ENCODE results near the gene CUL9. TPM values are rescaled to one million over a fixed set of nuclear protein-coding genes. Genes with fewer than 3 reads are reported as not detected.
"Not testable (repeated sequence)": the region's sequence is repeated elsewhere in the genome, so short reads cannot be mapped to it uniquely, and the experiment has no call there.

CUL9 gene
- 37.4 TPM for total RNA-seq
- long read RNA-seq, partial matches to known transcripts = 15 of 23 reads
- long read RNA-seq, other reads (novel, unspliced or antisense) = 7 of 23 reads

- Histone ChIP-seq H3K36me3 (peaks cover 62% of the 10 kb centered on the region), H3K27ac (peak within 1 kb of the TSS; percentile 70), H3K9me3 (no peaks in the 10 kb centered on the region), H3K27me3 (no peaks in the 10 kb centered on the region), H3K4me3 (peak within 1 kb of the TSS; percentile 73), H3K4me1 (peaks cover 14% of the 10 kb centered on the region)
- TF ChIP-seq CTCF (IDR thresholded peaks at IDR 0.05) = no peak
- intact Hi-C loops (cut with DNase I) = no loop called here
- ATAC-seq = peak; percentile 99
- peak; percentile 95 for DNase-seq
Measured at GRCh38 chr6:43181942-43182860, at the start of gene CUL9. TSS of gene CUL9 (plus strand) at chr6:43182196. CDS start at chr6:43184311, 2,115 bp downstream.

GRCh38 chr6:43138267-43138666 is 43.7 kb upstream of the CUL9 start:
- Histone ChIP-seq H3K4me3 (no peak overlapping the region), H3K9me3 (no peaks in the 10 kb centered on the region), H3K36me3 (no peaks in the 10 kb centered on the region), H3K27ac (no peak overlapping the region), H3K4me1 (peaks cover 1% of the 10 kb centered on the region), H3K27me3 (no peaks in the 10 kb centered on the region)
- intact Hi-C loops (cut with DNase I) = no loop called here
- DNase-seq (no peak), ATAC-seq (no peak)
- no peak for TF ChIP-seq CTCF (IDR thresholded peaks at IDR 0.05)

GRCh38 chr6:43139973-43140372 is 42.0 kb upstream of the CUL9 start:
- not testable (repeated sequence) for DNase-seq, H3K4me1 ChIP-seq, ATAC-seq, H3K4me3 ChIP-seq, H3K27ac ChIP-seq, H3K9me3 ChIP-seq, H3K27me3 ChIP-seq, H3K36me3 ChIP-seq
- intact Hi-C loops (cut with DNase I) = loop anchor here (5.0 to 10.0 kb wide), 2 partner anchors 65 to 238 kb away; partner anchors contain the start of gene PTK7

GRCh38 chr6:43141644-43142043 is 40.4 kb upstream of the CUL9 start:
- H3K4me1 ChIP-seq = peaks cover 10% of the 10 kb centered on the region
- H3K9me3 ChIP-seq = no peaks in the 10 kb centered on the region
- no peak for ATAC-seq
- H3K27me3 ChIP-seq = no peaks in the 10 kb centered on the region
- no peak for TF ChIP-seq CTCF (IDR thresholded peaks at IDR 0.05)
- no peaks in the 10 kb centered on the region for H3K36me3 ChIP-seq
- DNase-seq = no peak
- no peak overlapping the region for H3K27ac ChIP-seq
- intact Hi-C loops (cut with DNase I) = loop anchor here (5.0 to 10.0 kb wide), 2 partner anchors 67 to 239 kb away; partner anchors contain the start of gene PTK7
- no peak overlapping the region for H3K4me3 ChIP-seq

- ATAC-seq = no peak
- no peak overlapping the region for H3K4me3 ChIP-seq
- H3K4me1 ChIP-seq = peaks cover 10% of the 10 kb centered on the region
- no peaks in the 10 kb centered on the region for H3K27me3 ChIP-seq
- H3K9me3 ChIP-seq = no peaks in the 10 kb centered on the region
- DNase-seq = no peak
- TF ChIP-seq CTCF (IDR thresholded peaks at IDR 0.05) = no peak
- intact Hi-C loops (cut with DNase I) = loop anchor here (5.0 to 10.0 kb wide), 2 partner anchors 67 to 240 kb away; partner anchors contain the start of gene PTK7
- H3K36me3 ChIP-seq = no peaks in the 10 kb centered on the region
- H3K27ac ChIP-seq = no peak overlapping the region
Measured at GRCh38 chr6:43142101-43142500, 39.9 kb upstream of the CUL9 start.

Measured in upper lobe of right lung (tissue), 1 donor.